WTC11 (cell line): ENCODE data around the gene PURB. TPM values are rescaled to one million over a fixed set of nuclear protein-coding genes. Genes with fewer than 3 reads are reported as not detected.

ENCODE experiments used
- ATAC-seq: fragments of 200-7000 bp; cut with Tn5 transposase; 2 replicates; pipeline ENCODE4 v1.10.0; 2021; ENCODE audit warnings: mild to moderate bottlenecking, moderate library complexity
- CTCF ChIA-PET: fragments of 300-600 bp; sonication (Branson Sonifier 250); formaldehyde crosslinking; loops from one replicate; lab custom pipeline; 2021; ENCODE audit warnings: antibody characterized with exemption; lab: Charles Lee
- POLR2A ChIA-PET: fragments of 350-600 bp; sonication (Branson Sonifier 250); formaldehyde crosslinking; loops from one replicate; lab custom pipeline; 2021; ENCODE audit warnings: antibody characterized with exemption; lab: Charles Lee
- DNase-seq: peaks from one replicate; pipeline ENCODE4 v3.0.0; 2021; ENCODE audit warnings: low spot score
- H3K27ac Mint-ChIP-seq: 2 replicates; pipeline ENCODE4 v1.8.0; 2021; ENCODE audit warnings: mixed read lengths
- H3K27me3 Mint-ChIP-seq: 2 replicates; pipeline ENCODE4 v1.8.0; 2021; ENCODE audit warnings: low read depth, mild to moderate bottlenecking, moderate library complexity, mixed read lengths
- H3K36me3 Mint-ChIP-seq: 2 replicates; pipeline ENCODE4 v1.8.0; 2021; ENCODE audit warnings: mixed read lengths
- H3K4me1 Mint-ChIP-seq: 2 replicates; pipeline ENCODE4 v1.8.0; 2022; ENCODE audit warnings: mixed read lengths
- H3K4me3 Mint-ChIP-seq: 2 replicates; pipeline ENCODE4 v1.8.0; 2021; ENCODE audit warnings: mild to moderate bottlenecking, moderate library complexity, mixed read lengths
- H3K9me3 Mint-ChIP-seq: 2 replicates; pipeline ENCODE4 v1.8.0; 2021; ENCODE audit warnings: mixed read lengths
- E2F4 ChIP-seq: sonication (generic); formaldehyde crosslinking; IDR thresholded peaks from 2 replicates; pipeline ENCODE4 v1.8.1; 2022; ENCODE audit warnings: low read depth, mild to moderate bottlenecking, moderate library complexity, missing genetic modification reagents, borderline replicate concordance
- ERG ChIP-seq: fragments of 250-450 bp; sonication (Bioruptor Pico); IDR thresholded peaks from 2 replicates; pipeline ENCODE4 v1.8.0; 2021; ENCODE audit warnings: mild to moderate bottlenecking
- FOXP1 ChIP-seq: sonication (generic); formaldehyde crosslinking; IDR thresholded peaks from 2 replicates; pipeline ENCODE4 v1.8.0; 2022; ENCODE audit warnings: missing genetic modification reagents, mild to moderate bottlenecking, moderate library complexity, borderline replicate concordance
- NR3C1 ChIP-seq: sonication (generic); formaldehyde crosslinking; conservative IDR thresholded peaks from 2 replicates; pipeline ENCODE4 v1.8.1; 2023; ENCODE audit warnings: low read depth, mild to moderate bottlenecking, missing genetic modification reagents
- ZMAT4 ChIP-seq: fragments of 250-450 bp; sonication (Bioruptor Pico); IDR thresholded peaks from 2 replicates; pipeline ENCODE4 v1.9.0; 2021; ENCODE audit warnings: mild to moderate bottlenecking
- ZNF121 ChIP-seq: sonication (generic); formaldehyde crosslinking; IDR thresholded peaks from 2 replicates; pipeline ENCODE4 v1.8.0; 2023; ENCODE audit warnings: missing genetic modification reagents
- ZNF512 ChIP-seq: sonication (generic); formaldehyde crosslinking; IDR thresholded peaks from 2 replicates; pipeline ENCODE4 v1.8.1; 2022; ENCODE audit warnings: missing genetic modification reagents, borderline replicate concordance
- ZNF532 ChIP-seq: fragments of 250-450 bp; sonication (Bioruptor Pico); IDR thresholded peaks from 2 replicates; pipeline ENCODE4 v1.9.0; 2021; ENCODE audit warnings: mild to moderate bottlenecking, borderline replicate concordance
- ZSCAN18 ChIP-seq: fragments of 250-450 bp; sonication (Bioruptor Pico); IDR thresholded peaks from 2 replicates; pipeline ENCODE4 v2.1.2; 2022; ENCODE audit warnings: mild to moderate bottlenecking, moderate library complexity
- total RNA-seq: library from RNA; stranded (reverse); gene quantifications from 3 replicates; pipeline ENCODE4 v1.2.3, GENCODE V29; 2021
- TF ChIP-seq, protein P1 (sequence below): sonication (generic); formaldehyde crosslinking; IDR thresholded peaks from 2 replicates; pipeline ENCODE4 v1.8.1; 2023; ENCODE audit warnings: mild to moderate bottlenecking, missing genetic modification reagents, moderate library complexity

PURB gene
- total RNA-seq, 1 experiment from 2014 or later, result 22.1 TPM

DNA sequence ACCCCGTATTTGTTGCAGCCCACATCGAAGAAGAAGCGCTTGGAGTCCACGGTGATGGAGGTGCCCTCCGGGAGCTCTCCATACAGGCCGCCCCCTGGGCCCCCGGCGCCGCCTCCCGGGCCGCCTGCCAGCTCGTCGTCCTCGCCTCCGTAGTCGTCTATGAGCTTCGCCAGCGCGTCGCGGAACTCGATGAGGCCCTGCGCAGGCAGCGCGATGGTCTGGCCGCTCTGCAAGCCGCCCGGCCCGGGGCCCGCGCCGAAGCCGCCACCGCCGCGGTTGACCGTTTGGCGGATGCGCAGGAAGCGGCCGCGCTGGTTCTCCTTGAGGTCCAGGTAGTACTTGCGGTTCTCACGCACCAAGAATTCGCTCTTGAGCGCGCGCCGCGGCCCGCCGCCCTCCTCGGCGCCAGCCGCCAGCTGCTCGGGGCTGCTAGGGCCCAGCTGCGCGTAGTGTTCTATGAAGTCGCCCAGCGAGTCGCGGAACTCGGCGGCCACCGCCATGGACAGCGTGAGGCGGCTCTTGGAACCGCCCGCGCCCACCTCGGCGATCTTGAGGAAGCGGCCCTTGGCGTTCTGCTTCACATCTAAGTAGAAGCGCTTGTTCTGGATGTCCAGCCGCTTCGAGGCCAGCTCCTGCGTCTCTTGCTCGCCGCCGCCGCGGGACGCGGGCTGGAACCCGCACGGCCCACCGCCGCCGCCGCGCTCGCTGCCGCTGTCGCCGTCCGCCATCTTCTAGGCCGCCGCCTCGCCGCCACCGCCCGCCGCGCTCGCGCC, 523 bp downstream of the PURB start (continued):
- TF ChIP-seq ZNF512, result no peak
- TF ChIP-seq, protein P1, sequence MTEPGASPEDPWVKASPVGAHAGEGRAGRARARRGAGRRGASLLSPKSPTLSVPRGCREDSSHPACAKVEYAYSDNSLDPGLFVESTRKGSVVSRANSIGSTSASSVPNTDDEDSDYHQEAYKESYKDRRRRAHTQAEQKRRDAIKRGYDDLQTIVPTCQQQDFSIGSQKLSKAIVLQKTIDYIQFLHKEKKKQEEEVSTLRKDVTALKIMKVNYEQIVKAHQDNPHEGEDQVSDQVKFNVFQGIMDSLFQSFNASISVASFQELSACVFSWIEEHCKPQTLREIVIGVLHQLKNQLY (CRISPR knock-in tag), result no peak

- ChIA-PET POLR2A (interaction anchor here (1.1 kb wide), 1 partner anchor 116 kb away, joined by 3 read pairs; the partner anchor contains the start of gene CCM2), CTCF (interaction anchor here (0.9 to 2.3 kb wide), 3 partner anchors 27 to 115 kb away, joined by 3 to 8 read pairs (median 5); partner anchors contain the start of gene H2AZ2)
- no peak for TF ChIP-seq ZMAT4
- TF ChIP-seq ZNF532 (CRISPR knock-in tag), result no peak
- TF ChIP-seq NR3C1 (CRISPR knock-in tag), result no peak
- no peak for TF ChIP-seq ZNF121
- no peak for TF ChIP-seq E2F4 (CRISPR knock-in tag)
- TF ChIP-seq FOXP1 (CRISPR knock-in tag), result no peak
- no peak for TF ChIP-seq ERG (CRISPR knock-in tag)
- TF ChIP-seq ZSCAN18, result no peak
- Mint-ChIP-seq H3K27me3 (no peaks in the 10 kb centered on the region), H3K27ac (peak overlapping the region; percentile 86), H3K4me1 (peaks cover 41% of the 10 kb centered on the region), H3K36me3 (peaks cover 15% of the 10 kb centered on the region), H3K4me3 (peak overlapping the region; percentile 90), H3K9me3 (no peaks in the 10 kb centered on the region)
- DNase-seq (peak; percentile 17), ATAC-seq (no peak)
Measured at GRCh38 chr7:44883961-44884620, 1.2 kb downstream of the PURB start.
